ENCODE measurements around the gene PTPRJ.
"Not testable (repeated sequence)": the region's sequence is repeated elsewhere in the genome, so short reads cannot be mapped to it uniquely, and the experiment has no call there.

The PTPRJ gene

DNA sequence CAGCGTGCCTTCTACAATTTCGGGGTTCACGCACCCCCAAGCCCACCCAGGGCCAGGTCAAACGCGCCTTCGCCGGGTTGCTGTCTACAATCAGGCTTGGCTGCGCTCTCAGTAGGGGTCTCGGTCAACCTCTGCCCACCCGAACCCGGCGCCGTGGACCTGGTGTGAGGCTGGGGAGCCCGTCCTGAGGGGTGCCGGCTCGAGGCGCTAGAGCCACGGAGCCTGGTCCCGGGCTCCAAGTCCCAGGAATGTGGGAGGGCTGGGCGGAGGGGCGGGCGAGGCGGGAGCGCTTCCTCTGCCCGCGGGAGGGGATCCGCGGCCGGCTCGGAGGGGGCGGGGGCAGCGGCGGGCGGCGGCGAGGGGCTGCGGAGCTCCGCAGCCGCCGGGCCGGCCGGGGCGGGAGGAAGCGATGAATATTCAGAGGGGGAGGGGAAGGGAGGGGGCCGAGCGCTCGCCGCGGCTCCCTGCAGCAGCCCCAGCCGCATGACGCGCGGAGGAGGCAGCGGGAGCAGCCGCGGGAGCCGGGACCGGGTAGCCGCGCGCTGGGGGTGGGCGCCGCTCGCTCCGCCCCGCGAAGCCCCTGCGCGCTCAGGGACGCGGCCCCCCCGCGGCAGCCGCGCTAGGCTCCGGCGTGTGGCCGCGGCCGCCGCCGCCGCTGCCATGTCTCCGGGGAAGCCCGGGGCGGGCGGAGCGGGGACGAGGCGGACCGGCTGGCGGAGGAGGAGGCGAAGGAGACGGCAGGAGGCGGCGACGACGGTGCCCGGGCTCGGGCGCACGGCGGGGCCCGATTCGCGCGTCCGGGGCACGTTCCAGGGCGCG lies at the start of gene PTPRJ:
Gene PTPRJ (plus strand): TSS at position 472 of the 819 bp plus-strand sequence. CDS start 354 bp downstream, outside the sequence.
- peak; percentile 20 for DNase-seq (ENCODE audit: low read depth)

DNA sequence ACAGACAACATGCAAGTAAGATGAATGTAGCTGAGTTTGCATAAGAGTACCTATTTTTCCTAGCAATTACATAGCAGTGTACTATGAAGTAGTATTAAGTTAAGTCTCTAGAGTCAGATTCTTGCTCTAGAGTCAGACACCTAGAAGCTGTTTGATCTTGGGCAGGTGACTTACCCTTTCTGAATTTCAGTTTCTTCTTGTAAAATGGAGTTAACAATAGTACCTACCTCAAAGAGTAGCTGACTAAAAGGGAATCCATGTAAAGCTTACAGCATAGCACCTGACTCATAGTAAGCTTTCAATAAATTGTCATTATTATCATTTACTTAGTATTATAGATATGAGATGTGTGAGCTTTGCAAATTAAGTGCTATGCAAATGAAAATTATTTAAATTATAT lies 47.8 kb upstream of the PTPRJ start:
- no peak for DNase-seq (ENCODE audit: low read depth)

DNA sequence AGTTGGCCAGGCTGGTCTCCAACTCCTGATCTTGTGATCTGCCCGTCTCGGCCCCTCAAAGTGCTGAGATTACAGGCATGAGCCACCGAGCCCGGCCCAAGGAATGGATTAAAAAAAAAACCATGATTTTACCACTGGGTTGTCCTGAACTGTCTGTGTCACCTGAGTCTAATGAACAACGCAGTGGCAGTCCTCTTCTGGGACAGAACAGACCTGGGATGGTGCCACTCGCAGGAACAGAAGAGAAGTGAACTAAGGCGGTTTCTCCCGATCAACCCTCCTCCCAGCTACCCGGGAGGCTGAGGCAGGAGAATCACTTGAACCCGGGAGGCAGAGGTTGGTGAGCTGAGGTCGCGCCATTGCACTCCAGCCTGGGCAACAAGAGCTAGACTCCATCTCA lies 46.6 kb upstream of the PTPRJ start:
- not testable (repeated sequence) for DNase-seq (ENCODE audit: low read depth)

DNA sequence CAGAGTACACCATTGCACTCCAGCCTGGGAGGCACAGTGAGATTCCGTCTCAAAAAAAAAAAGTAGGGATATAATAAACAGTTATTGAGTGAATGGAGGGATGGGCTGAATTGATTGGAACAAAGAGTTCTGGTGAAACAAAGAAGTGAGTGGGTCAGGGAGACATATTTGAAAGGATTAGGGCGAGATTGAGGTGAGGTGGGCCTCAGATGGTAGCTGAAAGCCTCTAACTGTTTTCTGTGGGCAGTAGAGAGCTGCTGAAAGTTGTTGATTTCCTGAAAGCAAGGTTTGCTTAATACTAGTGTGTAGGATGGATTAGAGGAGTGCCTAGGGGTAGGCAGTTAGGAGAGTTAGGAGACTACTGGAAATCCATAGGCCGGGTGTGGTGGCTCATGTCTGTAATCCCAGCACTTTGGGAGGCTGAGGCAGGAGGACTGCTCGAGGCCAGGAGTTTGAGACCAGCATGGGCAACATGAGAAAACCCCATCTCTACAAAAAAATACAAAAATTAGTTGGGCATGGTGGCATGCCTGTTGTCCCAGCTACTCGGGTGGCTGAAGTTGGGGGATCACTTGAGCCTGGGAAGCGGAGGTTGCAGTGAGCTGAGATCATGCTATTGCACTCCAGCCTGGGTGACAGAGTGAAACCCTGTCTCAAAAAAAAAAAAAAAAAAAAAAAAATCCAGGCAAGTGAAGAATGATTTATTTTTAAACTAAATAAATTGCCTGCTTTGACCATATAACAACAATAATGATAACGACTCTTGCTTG lies 41.4 kb upstream of the PTPRJ start:
- DNase-seq (ENCODE audit: low read depth), result no peak

DNA sequence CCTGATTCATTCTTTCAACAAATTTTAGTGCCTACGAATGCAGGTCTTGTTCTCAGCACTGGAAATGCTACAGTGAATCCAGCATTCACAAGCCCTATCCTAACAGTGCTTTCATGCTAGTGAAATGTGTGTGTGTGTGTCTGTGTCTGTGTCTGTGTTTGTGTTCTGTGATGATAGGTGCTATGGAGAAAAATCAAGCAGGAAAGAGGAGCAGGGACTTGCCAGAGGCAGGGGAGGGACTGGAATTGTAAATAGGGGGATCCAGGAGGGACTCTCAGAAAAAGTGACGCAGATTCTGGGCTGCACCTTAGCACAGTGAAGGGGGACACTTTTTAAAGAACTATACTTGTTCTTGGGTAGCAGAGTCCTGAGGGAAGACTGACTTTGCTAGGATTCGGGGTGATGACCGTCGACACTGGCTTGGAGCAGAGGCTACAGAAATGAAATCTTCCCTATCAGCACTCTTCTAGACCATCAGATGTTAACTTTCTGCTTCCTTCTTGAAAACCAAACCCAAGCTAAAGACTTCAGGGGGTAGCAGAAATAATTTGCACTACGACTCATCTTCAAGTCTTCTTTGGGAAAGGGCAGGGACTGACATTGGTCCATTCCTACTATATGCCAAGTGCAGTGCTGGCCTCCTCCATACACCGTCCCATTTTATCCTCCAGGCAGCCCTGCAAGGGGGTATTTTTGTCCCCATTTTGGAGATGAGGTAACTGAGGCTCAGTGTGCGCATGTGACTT lies 39.3 kb upstream of the PTPRJ start:
- DNase-seq (ENCODE audit: low read depth), result no peak

DNA sequence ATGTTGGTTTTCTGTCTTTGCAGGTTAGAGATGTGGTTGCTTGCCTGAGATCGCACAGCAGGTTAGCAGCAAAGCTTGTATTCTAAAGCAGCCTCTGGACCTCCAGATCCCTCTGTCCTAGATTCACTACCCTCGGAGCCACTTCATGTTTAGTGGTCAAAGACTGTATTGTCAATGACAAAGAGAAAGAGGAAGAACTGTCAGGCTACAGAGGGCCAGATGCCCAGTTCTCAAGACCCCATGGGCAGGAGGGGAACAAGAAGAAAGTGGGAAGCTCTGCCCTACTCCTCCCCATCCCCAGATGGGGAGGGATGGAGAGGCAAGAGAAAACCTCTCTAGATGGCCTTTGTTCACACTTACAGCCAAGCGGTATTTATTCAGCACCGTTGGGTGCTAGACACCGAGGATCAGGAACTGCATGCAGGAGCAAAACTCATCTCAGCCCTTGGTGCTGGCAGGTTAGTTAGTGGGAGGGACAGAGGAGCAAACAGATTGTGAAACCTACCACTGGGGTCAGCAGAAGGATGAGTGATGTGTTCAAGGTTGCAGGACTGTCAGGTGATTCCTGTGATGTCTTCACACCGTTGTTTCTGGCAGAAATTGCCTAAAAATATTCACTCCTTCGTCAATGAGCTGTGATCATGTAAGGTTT lies 38.3 kb upstream of the PTPRJ start:
- no peak for DNase-seq (ENCODE audit: low read depth)

DNA sequence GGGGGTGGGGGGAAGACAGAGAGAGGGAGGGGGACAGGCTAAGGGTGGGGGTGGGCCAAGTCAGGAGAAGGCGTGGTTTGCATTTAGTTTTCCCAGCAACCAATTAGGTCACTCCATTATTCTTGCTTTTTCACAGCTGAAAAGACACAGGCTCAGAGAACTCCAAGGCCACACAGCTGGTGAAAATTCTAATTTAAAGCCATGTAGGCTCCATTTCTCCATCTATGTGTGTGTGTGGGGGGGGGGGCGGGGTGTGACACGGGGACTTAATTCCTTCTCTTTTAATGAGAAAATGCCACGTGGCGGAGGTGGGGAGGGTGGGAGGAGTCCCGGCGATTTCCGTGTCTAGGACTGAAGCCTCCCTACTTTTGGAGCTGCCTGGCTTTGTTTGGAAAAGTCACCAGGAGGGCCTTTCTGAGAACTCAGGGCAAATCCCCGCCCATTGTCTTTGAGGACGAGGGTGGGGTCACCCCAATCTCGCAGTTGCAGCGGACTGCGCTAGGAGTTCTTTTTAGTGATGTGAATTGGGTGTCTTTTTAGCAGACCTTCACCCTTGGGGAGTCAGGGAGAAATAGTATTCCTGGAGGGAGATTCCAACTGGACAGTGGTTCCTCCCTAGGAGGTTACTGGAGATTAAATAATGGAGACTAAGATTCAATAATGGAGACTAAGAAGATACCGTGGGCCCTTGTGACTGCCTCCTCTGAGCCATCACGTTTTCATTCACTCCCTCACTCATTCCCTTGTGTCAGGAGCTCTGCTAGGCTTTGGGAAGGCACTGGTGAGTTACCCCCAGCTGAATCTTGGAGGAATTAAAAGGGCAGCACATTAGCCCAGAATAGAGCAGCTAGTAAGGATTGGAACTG lies 36.4 kb upstream of the PTPRJ start:
- no peak for DNase-seq (ENCODE audit: low read depth)

DNA sequence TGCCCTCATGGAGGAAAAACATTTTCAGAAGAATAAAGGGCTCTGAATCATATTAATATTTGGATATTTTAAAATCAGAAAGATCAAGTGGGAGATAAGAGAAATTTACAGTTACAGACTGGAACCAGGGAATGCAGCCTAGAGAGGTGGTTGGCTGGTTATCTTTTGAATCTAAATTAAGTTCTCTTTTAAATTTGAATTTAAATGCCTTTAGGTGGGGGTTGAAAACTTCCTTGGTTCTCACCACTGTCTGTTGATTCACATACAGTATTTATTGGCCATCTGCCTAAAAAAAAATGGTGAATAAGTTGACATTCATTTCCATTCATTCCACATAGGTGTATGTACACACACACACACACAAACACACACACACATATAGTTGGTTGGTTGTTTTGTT lies 35.7 kb upstream of the PTPRJ start:
- no peak for DNase-seq (ENCODE audit: low read depth)

DNA sequence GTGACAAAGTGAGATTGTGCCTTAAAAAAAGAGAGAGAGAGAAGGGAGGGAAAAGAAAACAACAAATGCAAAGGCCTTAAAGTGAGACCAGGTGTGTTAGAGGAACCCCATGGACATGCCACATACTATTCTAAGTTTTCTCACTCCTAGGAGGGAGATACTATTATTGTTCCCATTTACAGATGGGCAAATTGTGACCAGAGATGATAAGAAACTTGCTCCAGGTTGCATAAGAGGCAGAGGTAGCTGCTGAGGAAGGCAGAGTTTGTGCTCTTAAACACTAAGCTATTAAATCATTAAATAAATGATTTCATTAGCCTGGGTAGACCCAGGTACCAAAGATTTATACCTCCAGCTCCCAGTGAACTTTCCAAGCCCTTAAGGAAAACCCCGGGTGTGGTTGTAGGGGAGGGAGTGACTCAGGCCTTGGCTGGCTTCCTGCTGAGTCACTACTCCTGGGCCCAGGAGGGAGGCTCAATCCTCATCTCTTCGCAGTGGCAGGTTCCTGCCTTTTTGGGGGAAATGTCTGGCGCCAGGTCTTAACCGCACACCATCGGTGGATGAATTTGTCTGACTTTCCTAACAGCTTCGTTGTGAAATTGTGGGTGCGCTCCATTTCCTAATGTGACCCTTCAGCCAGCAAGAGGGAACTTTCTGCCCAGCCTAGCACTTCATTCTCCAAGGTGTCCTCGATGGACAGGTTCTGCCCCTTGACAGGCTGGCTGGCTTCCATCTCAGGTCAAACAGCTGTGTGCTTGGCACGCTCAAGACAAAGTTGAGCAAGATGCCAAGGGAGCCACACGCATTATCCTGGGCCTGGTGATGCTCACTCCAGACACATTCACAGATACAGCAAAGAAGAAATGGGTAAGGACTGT lies 33.4 kb upstream of the PTPRJ start:
- DNase-seq (ENCODE audit: low read depth), result peak; percentile 83

DNA sequence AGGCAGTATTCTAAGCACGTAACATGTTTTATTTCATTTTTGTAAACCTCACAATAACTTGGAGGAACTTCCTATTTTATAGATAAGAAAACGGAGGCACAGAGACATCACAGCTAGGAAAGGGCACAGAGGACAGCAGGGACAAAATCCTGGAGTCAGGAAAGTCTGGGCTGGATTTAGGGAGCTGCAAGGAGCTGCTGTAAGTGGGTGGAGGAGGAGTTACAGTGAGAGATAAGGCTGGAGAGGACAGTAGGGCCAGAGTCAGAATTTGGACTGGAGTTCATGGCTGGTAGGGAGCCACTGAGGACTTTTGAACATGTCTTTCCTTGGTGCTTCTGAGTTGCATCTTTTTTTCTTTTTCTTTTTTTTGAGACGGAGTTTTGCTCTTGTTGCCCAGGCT lies 32.2 kb upstream of the PTPRJ start:
- DNase-seq (ENCODE audit: low read depth), result no peak

DNA sequence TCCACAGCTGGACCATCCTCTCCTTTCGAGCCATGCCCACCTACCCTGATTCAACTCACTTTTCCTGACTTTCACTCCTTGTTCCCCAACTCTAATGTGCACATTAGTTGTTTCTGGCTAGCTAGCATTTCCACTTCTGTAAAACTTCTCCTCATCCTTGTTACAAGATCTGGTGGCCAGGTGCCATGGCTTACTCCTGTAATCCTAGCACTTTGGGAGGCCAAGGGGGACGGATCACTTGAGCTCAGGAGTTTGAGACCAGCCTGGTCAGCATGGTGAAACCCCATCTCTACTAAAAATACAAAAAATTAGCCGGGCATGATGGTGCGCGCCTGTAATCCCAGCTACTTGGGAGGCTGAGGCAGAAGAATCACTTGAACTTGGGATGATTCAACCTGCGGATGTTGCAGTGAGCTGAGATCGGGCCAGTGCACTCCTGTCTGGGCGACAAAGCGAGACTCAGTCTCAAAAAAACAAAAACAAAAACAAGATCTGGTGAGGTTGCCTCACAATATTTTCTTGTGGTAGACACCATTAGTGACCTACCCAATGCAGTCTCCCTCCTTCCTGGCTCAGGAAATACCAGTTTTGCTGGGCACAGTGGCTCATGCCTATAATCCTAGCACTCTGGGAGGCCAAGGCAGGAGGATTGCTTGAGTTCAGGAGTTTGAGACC lies 31.2 kb upstream of the PTPRJ start:
- not testable (repeated sequence) for DNase-seq (ENCODE audit: low read depth)

DNA sequence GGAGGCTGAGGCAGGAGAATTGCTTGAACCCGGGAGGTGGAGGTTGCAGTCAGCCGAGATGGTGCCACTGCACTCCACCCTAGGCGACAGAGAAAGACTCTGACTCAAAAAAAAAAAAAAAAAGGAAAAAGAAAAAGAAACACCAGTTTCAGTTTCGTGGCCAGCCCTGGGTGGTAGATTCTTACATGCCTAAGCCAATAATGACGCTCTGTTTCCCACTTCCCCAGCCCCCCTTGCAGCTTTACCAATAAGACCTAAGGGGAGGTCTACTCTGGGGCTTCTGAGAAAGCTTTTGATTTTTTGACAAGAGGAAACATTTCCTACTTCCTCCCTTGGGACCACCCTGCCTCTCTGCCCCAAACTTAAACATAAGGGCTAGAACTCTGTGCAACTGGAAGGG lies 30.0 kb upstream of the PTPRJ start:
- no peak for DNase-seq (ENCODE audit: low read depth)

DNA sequence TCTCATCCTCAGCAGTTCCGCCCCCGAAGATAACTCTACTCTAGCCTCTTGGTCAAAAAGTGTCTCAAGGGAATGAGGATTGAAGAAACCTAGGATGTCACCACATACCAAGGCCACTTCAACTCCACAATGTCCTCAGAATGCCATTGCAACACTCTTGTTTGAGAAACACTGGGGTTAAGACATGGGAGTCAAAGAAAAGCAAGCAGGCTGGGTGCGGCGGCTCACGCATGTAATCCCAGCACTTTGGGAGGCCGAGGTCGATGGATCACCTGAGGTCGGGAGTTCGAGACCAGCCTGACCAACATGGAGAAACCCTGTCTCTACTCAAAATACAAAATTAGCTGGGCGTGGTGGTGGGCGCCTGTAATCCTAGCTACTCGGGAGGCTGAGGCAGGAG lies 28.9 kb upstream of the PTPRJ start:
- DNase-seq (ENCODE audit: low read depth), result not testable (repeated sequence)

DNA sequence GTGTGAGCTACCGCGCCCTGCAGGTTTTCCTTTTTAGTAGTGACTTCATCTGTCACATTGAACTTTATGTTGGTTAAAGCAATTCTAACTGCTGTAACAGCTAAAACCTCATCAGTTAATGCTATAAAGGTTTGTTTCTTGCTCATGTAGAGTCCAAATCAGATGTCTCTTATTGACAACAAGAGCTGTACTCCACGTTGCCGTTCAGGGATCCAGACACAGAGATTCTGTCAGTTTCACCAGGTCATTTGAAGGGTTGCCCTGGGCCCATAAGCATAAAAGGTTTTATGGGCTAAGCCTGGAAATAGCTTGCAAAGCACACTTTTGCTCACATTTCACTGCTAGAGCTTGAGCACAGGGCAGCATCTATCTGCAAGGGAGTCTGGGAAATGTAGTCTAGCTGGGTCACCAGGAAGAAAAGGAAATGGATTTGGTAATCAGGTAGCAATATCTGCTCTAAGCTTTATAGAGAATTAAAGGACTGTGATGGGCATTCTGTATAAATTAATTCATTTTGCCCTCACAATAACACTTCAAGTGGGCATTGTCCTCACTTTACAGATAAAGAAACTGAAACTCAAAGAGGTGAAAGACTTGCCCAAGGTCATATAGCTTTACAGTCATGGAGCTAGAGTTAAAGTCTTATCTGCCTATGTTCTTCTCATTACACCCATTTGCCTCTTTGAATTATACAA lies 25.2 kb upstream of the PTPRJ start:
- DNase-seq (ENCODE audit: low read depth), result no peak

DNA sequence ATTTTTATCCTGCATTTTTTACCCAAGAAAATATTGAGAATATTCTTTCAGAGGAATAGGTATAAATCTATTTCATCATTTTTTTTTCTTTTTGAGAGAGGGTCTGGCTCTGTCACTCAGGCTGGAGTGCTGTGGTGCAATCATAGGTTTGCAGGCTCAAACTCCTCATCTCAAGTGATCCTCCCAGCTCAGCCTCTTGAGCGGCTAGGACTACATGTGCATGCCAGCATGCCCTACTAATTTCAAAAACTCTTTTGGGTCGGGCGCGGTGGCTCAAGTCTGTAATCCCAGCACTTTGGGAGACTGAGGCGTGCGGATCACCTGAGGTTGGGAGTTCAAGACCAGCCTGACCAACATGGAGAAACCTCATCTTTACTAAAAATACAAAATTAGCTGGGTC lies 20.3 kb upstream of the PTPRJ start:
- DNase-seq (ENCODE audit: low read depth), result no peak

DNA sequence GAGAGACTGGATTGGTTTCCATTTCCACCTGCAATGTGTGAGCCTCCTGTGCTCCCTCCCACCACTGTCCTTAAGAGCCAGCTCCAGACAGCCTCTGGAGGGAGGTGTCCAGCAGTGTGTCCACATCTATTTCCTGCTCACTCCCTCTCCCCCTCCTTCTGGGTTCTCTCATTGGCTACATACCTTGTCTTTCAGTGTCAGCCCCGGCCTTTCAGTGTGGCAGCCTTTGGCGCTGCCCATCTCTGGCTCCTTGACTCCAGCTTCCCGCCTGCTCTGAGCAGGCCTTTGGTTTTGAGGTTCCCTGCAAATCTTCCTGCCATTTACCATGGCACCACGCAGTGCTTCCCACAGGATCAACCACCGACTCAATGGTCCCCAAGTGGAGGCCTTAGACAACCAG lies 19.0 kb upstream of the PTPRJ start:
- DNase-seq (ENCODE audit: low read depth), result no peak

DNA sequence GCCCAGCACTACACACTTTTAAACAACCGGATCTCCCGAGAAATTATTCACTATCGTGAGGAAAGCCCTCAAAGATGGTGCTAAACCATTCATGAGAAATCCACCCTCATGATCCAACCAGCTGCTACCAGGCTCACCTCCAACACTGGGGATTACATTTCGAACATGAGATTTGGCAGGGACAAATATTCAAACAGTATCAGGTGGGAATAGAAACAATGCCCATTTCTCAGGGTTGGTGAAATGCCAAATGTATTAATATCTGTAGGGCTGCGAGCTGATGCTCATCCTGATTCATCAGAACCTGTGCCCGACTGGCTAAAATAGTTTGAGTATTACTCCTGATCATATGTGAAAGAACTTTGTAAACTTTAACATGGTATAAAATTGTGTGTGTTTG lies 15.8 kb upstream of the PTPRJ start:
- DNase-seq (ENCODE audit: low read depth), result no peak

DNA sequence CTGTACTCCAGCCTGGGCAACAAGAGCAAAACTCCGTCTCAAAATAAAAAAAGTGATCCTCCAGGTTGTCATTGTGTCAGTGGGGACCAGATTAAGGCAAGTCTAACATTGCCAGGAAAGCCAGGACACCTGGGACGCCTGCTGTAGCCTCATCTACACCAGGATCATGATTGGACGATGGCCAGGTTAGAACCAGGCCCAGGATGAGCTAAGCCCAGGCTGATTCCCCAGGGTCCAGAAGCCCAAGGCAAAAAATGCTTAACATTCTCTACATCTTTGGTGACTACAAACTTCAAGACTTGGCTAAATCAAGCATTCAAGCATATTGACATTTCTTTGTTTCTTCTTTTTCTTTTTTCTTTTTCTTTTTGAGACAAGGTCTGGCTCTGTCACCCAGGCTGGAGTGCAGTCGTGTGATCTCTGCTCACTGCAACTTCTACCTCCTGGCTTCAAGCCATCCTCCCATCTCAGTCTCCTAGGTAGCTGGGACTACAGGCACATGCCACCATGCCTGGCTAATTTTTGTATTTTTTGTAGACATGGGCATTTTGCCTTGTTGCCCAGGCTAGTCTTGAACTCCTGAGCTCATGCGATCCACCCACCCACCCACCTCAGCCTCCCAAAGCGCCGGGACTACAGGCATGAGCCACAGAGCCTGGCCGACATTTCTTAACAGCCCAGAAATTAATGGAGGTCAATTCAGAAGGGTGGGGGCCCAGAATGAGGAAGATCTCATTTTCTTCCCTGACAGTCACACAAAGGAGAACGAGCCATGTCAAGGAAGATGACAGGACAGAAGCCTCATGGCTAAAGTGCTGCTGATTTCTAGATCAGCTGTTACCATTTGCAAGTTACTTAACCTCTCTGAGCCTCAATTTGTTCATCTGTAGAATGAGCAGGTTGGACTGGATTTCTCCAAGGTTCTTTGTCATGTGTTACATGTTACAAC lies 12.5 kb upstream of the PTPRJ start:
- peak; percentile 43 for DNase-seq (ENCODE audit: low read depth)
